Spleen (tissue), 11 donors: Measurements from ENCODE around the gene RPTOR. TPM values are rescaled to one million over a fixed set of nuclear protein-coding genes. Genes with fewer than 3 reads are reported as not detected.
A peak's percentile ranks its signal among the peaks of the same experiment; 100 is the strongest.

Experiments used
- DNase-seq: peaks from one replicate; pipeline ENCODE4 v3.0.0-alpha.2; 2020
- H3K27ac ChIP-seq, 8 donors: fragments of 200-600 bp; sonication (generic) in 7 of 8; 1 replicate in 4 of 8; 2 replicates in 4 of 8; pipeline versions ENCODE4 v1.5.0 to v1.8.0; 2016 to 2021; ENCODE audit warnings: inconsistent platforms in 4 of 8, mild to moderate bottlenecking in 4 of 8, moderate library complexity in 1 of 8
- H3K27me3 ChIP-seq, 7 donors: fragments of 200-600 bp; sonication (generic) in 6 of 7; replicated peaks in 1 of 7; 1 replicate in 4 of 7; 2 replicates in 3 of 7; pipeline versions ENCODE4 v1.5.0 to v1.8.0; 2016 to 2021; ENCODE audit warnings: inconsistent platforms in 3 of 7, mild to moderate bottlenecking in 1 of 7
- H3K36me3 ChIP-seq, 6 donors: fragments of 200-600 bp; sonication (generic) in 5 of 6; 1 replicate in 4 of 6; 2 replicates in 2 of 6; pipeline versions ENCODE4 v1.5.0 to v1.8.0; 2016 to 2021; ENCODE audit warnings: inconsistent platforms in 2 of 6
- H3K4me1 ChIP-seq, 6 donors: fragments of 200-600 bp; sonication (generic) in 5 of 6; 1 replicate in 3 of 6; 2 replicates in 3 of 6; pipeline versions ENCODE4 v1.5.0 to v1.8.0; 2016 to 2021; ENCODE audit warnings: inconsistent platforms in 3 of 6
- H3K4me3 ChIP-seq, 8 donors: fragments of 200-600 bp; sonication (generic) in 7 of 8; 1 replicate in 4 of 8; 2 replicates in 4 of 8; pipeline versions ENCODE4 v1.5.0 to v1.8.0; 2016 to 2021; ENCODE audit warnings: inconsistent platforms in 4 of 8, mild to moderate bottlenecking in 4 of 8, moderate library complexity in 2 of 8
- H3K9me3 ChIP-seq, 8 donors: fragments of 200-600 bp; sonication (generic) in 7 of 8; 1 replicate in 4 of 8; 2 replicates in 4 of 8; pipeline versions ENCODE4 v1.5.0 to v1.8.0; 2016 to 2021; ENCODE audit warnings: inconsistent platforms in 4 of 8
- POLR2A ChIP-seq, 3 donors: fragments of 450-650 bp; IDR thresholded peaks; one replicate each; pipeline ENCODE4 v1.5.1; 2017; ENCODE audit warnings: antibody characterized with exemption in 3 of 3, mild to moderate bottlenecking in 1 of 3
- POLR2AphosphoS5 ChIP-seq, 3 donors: sonication (generic); formaldehyde crosslinking; IDR thresholded peaks; one replicate each; pipeline ENCODE4 v1.5.1; 2017; ENCODE audit warnings: antibody characterized with exemption in 3 of 3
- WGBS, 5 donors: extraction: QIAGEN DNeasy Blood & Tissue Kit in 3 of 5; methylation state at CpG; one replicate each; pipeline versions ENCODE4 v1.1.5 to v1.1.7; 2013 to 2018; 5-methylcytosine and 5-hydroxymethylcytosine counted together
- intact Hi-C: fragments of 100-400 bp; cut with DNase I; formaldehyde crosslinking; loops from one replicate; pipeline ENCODE4 v1.15.0; 2023; ENCODE audit warnings: low total_unique reads
- polyA plus RNA-seq, 3 donors: library from polyadenylated mRNA; stranded (reverse); fragments of 200-250 nt; gene quantifications; one replicate each; pipeline ENCODE4 v1.2.1, GENCODE V29; 2013
- total RNA-seq, 7 donors: library from RNA; depleted of rRNA in 3 of 7; stranded (reverse); fragments of >200 nt in 3 of 7; fragmentation: NEBNext Ultra II Directional in 4 of 7; extraction: Animal tissue kit (Norgen Biotek cat#: 25700) in 4 of 7; gene quantifications; one replicate each; pipeline versions ENCODE4 v1.1.0 to v1.2.1, GENCODE V29; 2016 to 2021
- TF ChIP-seq, protein P1 (sequence below), 11 experiments: fragments of 200-600 bp in 7 of 11; fragments of 450-650 bp in 4 of 11; sonication (generic) in 4 of 11; IDR thresholded peaks in 8 of 11; conservative IDR thresholded peaks in 3 of 11; 1 replicate in 7 of 11; 2 replicates in 4 of 11; pipeline versions ENCODE4 v1.4.0 to v1.8.0; 2016 to 2021; ENCODE audit warnings: antibody characterized with exemption in 11 of 11, inconsistent platforms in 4 of 11, mild to moderate bottlenecking in 1 of 11
- donor health status: healthy with polysubstance abuse.
- donor health status: DM: no; HTN: no; CAD: no; lungs with moderate emphysema.
- donor health status: DM: no; HTN: no; CAD: no.
- donor health status: Bipolar disorder and iron deficiency.
- donor health status: healthy.
- donor health status: DM: no; HTN: no; CAD: no.
- donor health status: DM: yes; HTN: yes; CAD: no.

Gene RPTOR
- total and polyA plus RNA-seq, 10 donors = 3.1 to 61.2 (median 40.7) TPM

DNA sequence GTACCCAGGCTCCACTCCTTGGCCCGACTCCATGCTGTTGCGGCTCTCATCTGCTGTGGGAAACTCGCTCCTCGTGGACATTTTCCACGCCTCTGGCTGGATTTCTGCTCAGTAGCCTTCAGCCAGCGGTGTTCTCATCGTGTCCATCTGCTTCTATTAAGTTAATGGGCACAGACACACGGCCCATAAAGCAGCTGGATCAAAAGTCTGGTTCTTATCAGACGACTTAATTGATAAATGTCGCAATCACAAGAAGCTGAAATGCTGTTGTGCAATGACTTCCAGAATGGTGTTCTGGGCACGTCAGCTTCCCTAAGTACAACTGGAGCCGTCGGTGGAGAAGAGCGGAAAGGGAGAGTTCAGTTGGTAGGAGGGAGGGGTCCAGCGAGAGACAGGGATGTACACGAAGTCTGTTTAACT lies 235.3 kb downstream of the RPTOR start:
- H3K4me1 ChIP-seq = peaks cover 15 to 62% (median 49%) of the 10 kb centered on the region in 6 donors
- H3K27me3 ChIP-seq = no peaks in the 10 kb centered on the region
- H3K9me3 ChIP-seq = no peaks in the 10 kb centered on the region
- peak overlapping the region in 2 of 8 donors; percentile 6 to 30 for H3K4me3 ChIP-seq
- H3K36me3 ChIP-seq = peaks cover 0 to 26% (median 3%) of the 10 kb centered on the region in 6 donors
- peak overlapping the region in 6 of 8 donors; percentile 54 to 73 (median 62) for H3K27ac ChIP-seq
- no peak for DNase-seq
- WGBS, 5 donors = 47 to 71% (median 64%) methylated on average over 16 of the region's 16 CpGs
- intact Hi-C loops = no loop called here
- no peak for TF ChIP-seq POLR2A (IDR thresholded peaks at IDR 0.05)
- TF ChIP-seq POLR2AphosphoS5 (IDR thresholded peaks at IDR 0.05) = peak in 1 of 3 donors; percentile 54

DNA sequence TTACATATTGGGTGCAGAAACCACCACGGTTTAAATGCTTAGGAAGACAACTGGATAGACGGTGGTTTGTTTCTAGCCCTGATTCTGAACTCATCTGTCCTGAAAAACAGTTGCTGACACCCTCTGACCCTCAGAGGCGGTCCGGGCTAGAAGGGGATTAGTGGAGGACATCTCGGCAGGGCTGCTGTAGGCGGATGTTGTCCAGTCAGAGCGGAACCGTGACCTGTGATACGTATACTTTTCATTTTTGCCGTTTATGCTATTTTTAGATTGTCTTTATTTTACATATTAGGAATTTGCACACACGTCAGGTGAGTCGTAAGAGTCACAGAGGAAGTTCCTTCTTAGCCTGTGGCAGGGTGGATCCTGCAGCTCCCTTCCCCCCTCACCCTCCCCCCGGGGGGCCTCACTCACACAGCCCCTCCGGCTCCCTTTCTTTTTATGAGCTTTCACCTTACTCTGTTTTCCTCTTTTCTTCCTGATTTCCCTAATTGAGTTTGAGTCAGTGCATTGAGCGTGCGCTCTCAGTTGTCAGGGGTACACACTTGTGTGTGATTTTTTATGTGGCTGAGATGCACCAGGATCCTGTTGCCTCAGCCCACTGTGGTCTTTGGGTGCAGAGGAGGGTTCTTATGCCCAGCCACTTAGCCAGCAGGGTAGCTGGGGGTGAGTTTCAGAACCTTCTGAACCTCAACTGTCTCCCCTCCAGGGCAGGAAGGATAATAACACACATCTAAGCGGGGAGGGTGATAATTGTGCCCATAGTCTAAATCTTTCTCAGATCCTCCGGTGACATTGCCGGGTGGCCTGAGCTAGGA lies 236.0 kb downstream of the RPTOR start:
- Histone ChIP-seq H3K27ac (peak overlapping the region in 7 of 8 donors; percentile 25 to 73 (median 55)), H3K27me3 (no peaks in the 10 kb centered on the region), H3K36me3 (peaks cover 0 to 26% (median 3%) of the 10 kb centered on the region in 6 donors), H3K4me1 (peaks cover 15 to 56% (median 44%) of the 10 kb centered on the region in 6 donors), H3K9me3 (no peaks in the 10 kb centered on the region), H3K4me3 (peak overlapping the region in 4 of 8 donors; percentile 6 to 30 (median 12))
- WGBS, 5 donors = 32 to 51% (median 35%) methylated on average over 19 of the region's 19 CpGs
- TF ChIP-seq POLR2AphosphoS5 (IDR thresholded peaks at IDR 0.05) (no peak), POLR2A (IDR thresholded peaks at IDR 0.05) (no peak)
- TF ChIP-seq, protein P1, sequence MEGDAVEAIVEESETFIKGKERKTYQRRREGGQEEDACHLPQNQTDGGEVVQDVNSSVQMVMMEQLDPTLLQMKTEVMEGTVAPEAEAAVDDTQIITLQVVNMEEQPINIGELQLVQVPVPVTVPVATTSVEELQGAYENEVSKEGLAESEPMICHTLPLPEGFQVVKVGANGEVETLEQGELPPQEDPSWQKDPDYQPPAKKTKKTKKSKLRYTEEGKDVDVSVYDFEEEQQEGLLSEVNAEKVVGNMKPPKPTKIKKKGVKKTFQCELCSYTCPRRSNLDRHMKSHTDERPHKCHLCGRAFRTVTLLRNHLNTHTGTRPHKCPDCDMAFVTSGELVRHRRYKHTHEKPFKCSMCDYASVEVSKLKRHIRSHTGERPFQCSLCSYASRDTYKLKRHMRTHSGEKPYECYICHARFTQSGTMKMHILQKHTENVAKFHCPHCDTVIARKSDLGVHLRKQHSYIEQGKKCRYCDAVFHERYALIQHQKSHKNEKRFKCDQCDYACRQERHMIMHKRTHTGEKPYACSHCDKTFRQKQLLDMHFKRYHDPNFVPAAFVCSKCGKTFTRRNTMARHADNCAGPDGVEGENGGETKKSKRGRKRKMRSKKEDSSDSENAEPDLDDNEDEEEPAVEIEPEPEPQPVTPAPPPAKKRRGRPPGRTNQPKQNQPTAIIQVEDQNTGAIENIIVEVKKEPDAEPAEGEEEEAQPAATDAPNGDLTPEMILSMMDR (IDR thresholded peaks at IDR 0.05 in 8 of 11, conservative IDR thresholded peaks at IDR 0.05 in 3 of 11) = no peak
- DNase-seq = no peak
- intact Hi-C loops = no loop called here

DNA sequence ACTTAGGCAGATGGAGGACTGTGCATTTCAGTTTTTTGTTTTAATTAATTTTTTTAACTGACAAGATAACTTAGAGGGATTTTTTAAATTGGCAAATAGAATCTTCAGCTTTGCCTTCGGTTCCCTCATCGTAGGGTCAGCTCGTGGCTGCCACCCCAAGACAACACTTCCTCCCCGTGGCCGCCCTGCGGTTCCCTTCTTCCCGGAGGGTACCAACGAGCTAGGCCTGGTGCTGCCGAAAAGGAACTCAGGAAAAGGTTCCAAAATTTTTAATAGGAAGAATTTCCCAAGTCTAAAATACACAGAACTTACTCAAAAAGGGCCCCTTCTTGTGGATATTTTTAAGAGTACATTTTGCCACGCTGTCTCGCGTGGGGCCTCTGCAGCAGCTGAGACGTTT lies 236.6 kb downstream of the RPTOR start:
- DNase-seq = peak; percentile 86
- H3K4me1 ChIP-seq = peaks cover 15 to 50% (median 43%) of the 10 kb centered on the region in 6 donors
- 34 to 63% (median 46%) methylated on average over 13 of the region's 13 CpGs for WGBS, 5 donors

DNA sequence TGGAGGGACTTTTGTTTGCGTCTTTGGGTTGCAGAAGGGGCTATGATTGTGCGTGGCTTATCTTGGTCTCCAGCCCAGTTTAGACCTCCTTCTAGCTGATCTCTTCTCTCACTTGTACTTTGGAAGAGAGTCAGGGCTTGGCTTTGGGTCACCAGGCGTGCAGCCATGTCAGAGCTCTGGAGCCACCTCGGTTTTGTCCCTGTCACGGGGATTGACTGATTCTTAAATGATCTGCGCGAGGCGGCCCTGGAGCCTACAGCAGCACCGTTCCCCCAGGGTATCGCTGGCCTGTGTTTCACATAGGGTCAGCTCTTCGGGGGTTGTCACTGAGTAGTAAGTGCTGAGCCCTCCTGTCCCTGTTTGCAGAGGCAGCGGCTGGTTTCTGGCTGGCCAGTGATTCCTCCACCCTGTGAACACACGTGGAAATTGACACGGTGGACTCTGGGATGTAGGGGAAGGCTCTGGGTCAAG lies 237.2 kb downstream of the RPTOR start:
- DNase-seq = no peak
- TF ChIP-seq POLR2A (IDR thresholded peaks at IDR 0.05) (no peak), POLR2AphosphoS5 (IDR thresholded peaks at IDR 0.05) (no peak)
- TF ChIP-seq, protein P1 (IDR thresholded peaks at IDR 0.05 in 8 of 11, conservative IDR thresholded peaks at IDR 0.05 in 3 of 11) = no peak
- intact Hi-C loops = no loop called here
- peak overlapping the region in 4 of 8 donors; percentile 55 to 73 (median 70) for H3K27ac ChIP-seq
- no peaks in the 10 kb centered on the region for H3K27me3 ChIP-seq
- H3K4me3 ChIP-seq = no peak overlapping the region
- H3K9me3 ChIP-seq = no peaks in the 10 kb centered on the region
- H3K4me1 ChIP-seq = peaks cover 15 to 50% (median 43%) of the 10 kb centered on the region in 6 donors
- H3K36me3 ChIP-seq = peaks cover 0 to 22% (median 2%) of the 10 kb centered on the region in 6 donors
- 81 to 92% (median 87%) methylated on average over 8 to 14 of the region's 14 CpGs for WGBS, 5 donors

More for the DNA sequence above, 236.6 kb downstream of the RPTOR start:
- H3K27ac ChIP-seq = peak overlapping the region in 7 of 8 donors; percentile 25 to 73 (median 55)
- H3K4me3 ChIP-seq = peak overlapping the region in 2 of 8 donors; percentile 9 to 30
- no peaks in the 10 kb centered on the region for H3K9me3 ChIP-seq
- intact Hi-C loops = no loop called here
- no peaks in the 10 kb centered on the region for H3K27me3 ChIP-seq
- peaks cover 0 to 26% (median 3%) of the 10 kb centered on the region in 6 donors for H3K36me3 ChIP-seq
- TF ChIP-seq, protein P1 (IDR thresholded peaks at IDR 0.05 in 8 of 11, conservative IDR thresholded peaks at IDR 0.05 in 3 of 11) = no peak
- no peak for TF ChIP-seq POLR2AphosphoS5 (IDR thresholded peaks at IDR 0.05)
- no peak for TF ChIP-seq POLR2A (IDR thresholded peaks at IDR 0.05)
